SK-N-SH (cell line): Measurements from ENCODE around the gene PSAP. TPM values are rescaled to one million over a fixed set of nuclear protein-coding genes. Genes with fewer than 3 reads are reported as not detected.

Source experiments
- CTCF ChIA-PET: fragments of 300-600, 350-600 bp; formaldehyde crosslinking; extraction: SDS; loops from one replicate; lab custom pipeline; 2021; lab: Yijun Ruan, JAX
- POLR2A ChIA-PET: fragments of 350-600 bp; sonication (Branson Sonifier 250); formaldehyde crosslinking; extraction: SDS; loops from one replicate; lab custom pipeline; 2020; ENCODE audit warnings: antibody characterized with exemption, inconsistent platforms; lab: Yijun Ruan, JAX
- DNase-seq: peaks from one replicate; pipeline ENCODE4 v3.0.0; 2012
- H2AFZ ChIP-seq: fragments of 200-600 bp; sonication (generic); 2 replicates; pipeline ENCODE4 v1.8.1; 2016; ENCODE audit warnings: antibody characterized with exemption, mild to moderate bottlenecking, low read depth
- H3F3A ChIP-seq: fragments of 200-600 bp; sonication (generic); replicated peaks from 2 replicates; pipeline ENCODE3; 2016; ENCODE audit warnings: antibody characterized with exemption, mild to moderate bottlenecking; ENCODE audit not compliant: insufficient read depth
- H3K27ac ChIP-seq, 2 experiments: fragments of 200-500 bp in 1 of 2; fragments of 200-600 bp in 1 of 2; sonication (Bioruptor generic) in 1 of 2; sonication (generic), shearing (Covaris generic) in 1 of 2; 2 replicates each; pipeline versions ENCODE4 v1.5.1 to v1.6.1; 2014 to 2016; ENCODE audit warnings: low read depth in 2 of 2, inconsistent platforms in 1 of 2, low read length in 1 of 2, mild to moderate bottlenecking in 1 of 2, mixed read lengths in 1 of 2
- H3K27me3 ChIP-seq: fragments of 200-600 bp; sonication (generic), shearing (Covaris generic); 2 replicates; pipeline ENCODE4 v1.6.1; 2016; ENCODE audit warnings: mixed run types; ENCODE audit not compliant: insufficient read depth
- H3K36me3 ChIP-seq, 2 experiments: fragments of 200-500 bp in 1 of 2; fragments of 200-600 bp in 1 of 2; sonication (Bioruptor generic) in 1 of 2; sonication (generic) in 1 of 2; replicated peaks in 1 of 2; 2 replicates each; pipeline versions ENCODE3 to v1.5.1; 2014 to 2016; ENCODE audit warnings: low read length in 1 of 2, mild to moderate bottlenecking in 1 of 2; ENCODE audit not compliant: insufficient read depth in 2 of 2, control insufficient read depth in 1 of 2
- H3K4me1 ChIP-seq, 2 experiments: fragments of 200-500 bp in 1 of 2; fragments of 200-600 bp in 1 of 2; sonication (Bioruptor generic) in 1 of 2; sonication (generic), shearing (Covaris generic) in 1 of 2; 2 replicates each; pipeline versions ENCODE4 v1.5.1 to v1.6.1; 2014 to 2016; ENCODE audit warnings: low read depth in 1 of 2, low read length in 1 of 2, mixed run types in 1 of 2; ENCODE audit not compliant: insufficient read depth in 2 of 2, control insufficient read depth in 1 of 2
- H3K4me2 ChIP-seq: fragments of 200-600 bp; sonication (generic), shearing (Covaris generic); 2 replicates; pipeline ENCODE4 v1.6.1; 2017; ENCODE audit warnings: mixed run types
- H3K4me3 ChIP-seq, 2 experiments: fragments of 200-500 bp in 1 of 2; fragments of 200-600 bp in 1 of 2; sonication (Bioruptor generic) in 1 of 2; sonication (generic), shearing (Covaris generic) in 1 of 2; 2 replicates each; pipeline versions ENCODE4 v1.5.1 to v1.8.1; 2014 to 2016; ENCODE audit warnings: low read depth in 2 of 2, inconsistent platforms in 1 of 2, low read length in 1 of 2, mild to moderate bottlenecking in 1 of 2, mixed read lengths in 1 of 2, moderate library complexity in 1 of 2
- H3K79me2 ChIP-seq: fragments of 200-600 bp; sonication (generic); 2 replicates; pipeline ENCODE4 v1.8.1; 2017; ENCODE audit warnings: mild to moderate bottlenecking; ENCODE audit not compliant: insufficient read depth
- H3K9ac ChIP-seq: fragments of 200-600 bp; sonication (generic); 2 replicates; pipeline ENCODE4 v1.6.1; 2017; ENCODE audit warnings: mixed run types
- H3K9me2 ChIP-seq: fragments of 200-600 bp; sonication (generic); 2 replicates; pipeline ENCODE4 v1.6.1; 2017; ENCODE audit warnings: mixed run types
- H3K9me3 ChIP-seq: fragments of 200-600 bp; sonication (generic); 2 replicates; pipeline ENCODE4 v1.6.1; 2017; ENCODE audit warnings: mixed run types, mild to moderate bottlenecking, moderate library complexity
- H4K20me1 ChIP-seq: fragments of 200-600 bp; sonication (generic); 2 replicates; pipeline ENCODE4 v1.6.1; 2017; ENCODE audit warnings: mild to moderate bottlenecking, mixed run types; ENCODE audit not compliant: insufficient read depth
- CHD2 ChIP-seq: fragments of 150-350 bp; IDR thresholded peaks from 2 replicates; pipeline ENCODE4 v1.6.1; 2018; ENCODE audit warnings: low read length; ENCODE audit not compliant: partially characterized antibody
- ELF1 ChIP-seq: IDR thresholded peaks from 2 replicates; pipeline ENCODE4 v1.4.0; 2012
- EP300 ChIP-seq, 2 experiments: IDR thresholded peaks; 2 replicates each; pipeline versions ENCODE4 v1.4.0 to v1.6.1; 2012; ENCODE audit warnings: borderline replicate concordance in 1 of 2, low read depth in 1 of 2, low read length in 1 of 2
- EZH2phosphoT487 ChIP-seq: fragments of 200-600 bp; sonication (generic); IDR thresholded peaks from 2 replicates; pipeline ENCODE4 v1.6.1; 2017; ENCODE audit warnings: low read depth, mixed run types, mild to moderate bottlenecking, antibody characterized with exemption, moderate library complexity, borderline replicate concordance
- FOXJ3 ChIP-seq: sonication (generic); formaldehyde crosslinking; IDR thresholded peaks from 2 replicates; pipeline ENCODE4 v1.5.1; 2020; ENCODE audit warnings: mild to moderate bottlenecking, missing genetic modification reagents
- GATA2 ChIP-seq: sonication (generic); formaldehyde crosslinking; IDR thresholded peaks from 2 replicates; pipeline ENCODE4 v1.5.0; 2020; ENCODE audit warnings: mild to moderate bottlenecking, missing genetic modification reagents
- IRF3 ChIP-seq: fragments of 150-350 bp; IDR thresholded peaks from 2 replicates; pipeline ENCODE4 v1.6.1; 2016; ENCODE audit warnings: mild to moderate bottlenecking, low read depth, low read length
- JUND ChIP-seq: IDR thresholded peaks from 2 replicates; pipeline ENCODE4 v1.4.0; 2012
- MAX ChIP-seq: IDR thresholded peaks from 2 replicates; pipeline ENCODE4 v1.4.0; 2012; ENCODE audit warnings: low read depth
- MEF2A ChIP-seq: IDR thresholded peaks from 2 replicates; pipeline ENCODE4 v1.4.0; 2012; ENCODE audit warnings: low read depth, borderline replicate concordance
- NRF1 ChIP-seq: IDR thresholded peaks from 2 replicates; pipeline ENCODE4 v1.6.1; 2012; ENCODE audit warnings: low read depth, mild to moderate bottlenecking, low read length
- PBX3 ChIP-seq: IDR thresholded peaks from 2 replicates; pipeline ENCODE4; 2012
- POLR2AphosphoS5 ChIP-seq: IDR thresholded peaks from 2 replicates; pipeline ENCODE4 v1.6.1; 2012; ENCODE audit warnings: low read depth, low read length
- RAD21 ChIP-seq: IDR thresholded peaks from 2 replicates; pipeline ENCODE4 v1.6.1; 2012; ENCODE audit warnings: mild to moderate bottlenecking, low read length
- RCOR1 ChIP-seq: fragments of 150-350 bp; IDR thresholded peaks from 2 replicates; pipeline ENCODE4 v1.6.1; 2017; ENCODE audit warnings: antibody characterized with exemption, low read length
- SIN3A ChIP-seq: IDR thresholded peaks from 2 replicates; pipeline ENCODE4 v1.6.1; 2012; ENCODE audit warnings: low read depth, mild to moderate bottlenecking, low read length, moderate library complexity, borderline replicate concordance
- TAF1 ChIP-seq: IDR thresholded peaks from 2 replicates; pipeline ENCODE4 v1.6.1; 2012; ENCODE audit warnings: low read depth, mild to moderate bottlenecking, low read length, moderate library complexity, borderline replicate concordance
- TCF12 ChIP-seq: IDR thresholded peaks from 2 replicates; pipeline ENCODE4 v1.4.0; 2012
- TEAD4 ChIP-seq: IDR thresholded peaks from 2 replicates; pipeline ENCODE4 v1.4.0; 2012; ENCODE audit warnings: mild to moderate bottlenecking, borderline replicate concordance; ENCODE audit not compliant: insufficient read depth
- YY1 ChIP-seq: IDR thresholded peaks from 2 replicates; pipeline ENCODE4 v1.4.0; 2012; ENCODE audit warnings: low read depth, mild to moderate bottlenecking
- ZBTB33 ChIP-seq: IDR thresholded peaks from 2 replicates; pipeline ENCODE4 v1.4.0; 2012; ENCODE audit warnings: low read depth, borderline replicate concordance
- WGBS: methylation state at CpG from one replicate; pipeline ENCODE4 v1.1.6; 2017; ENCODE audit warnings: low lambda C conversion rate; 5-methylcytosine and 5-hydroxymethylcytosine counted together
- polyA plus RNA-seq, 3 experiments: library from polyadenylated mRNA; depleted of rRNA; stranded (reverse); fragments of >200 nt; gene quantifications; 2 replicates each; pipeline ENCODE4 v1.2.3, GENCODE V29; 2012
- TF ChIP-seq, protein P1 (sequence below): IDR thresholded peaks from 2 replicates; pipeline ENCODE4 v1.4.0; 2012; ENCODE audit warnings: low read depth, borderline replicate concordance
- TF ChIP-seq, protein P2 (sequence below): fragments of 200-600 bp; sonication (generic); IDR thresholded peaks from 2 replicates; pipeline ENCODE4 v1.6.1; 2017; ENCODE audit warnings: antibody characterized with exemption, mild to moderate bottlenecking, moderate library complexity

The PSAP gene
- polyA plus RNA-seq, 1 of the 3 experiments (the other 2 are of a cell fraction), result 1,647 TPM

DNA sequence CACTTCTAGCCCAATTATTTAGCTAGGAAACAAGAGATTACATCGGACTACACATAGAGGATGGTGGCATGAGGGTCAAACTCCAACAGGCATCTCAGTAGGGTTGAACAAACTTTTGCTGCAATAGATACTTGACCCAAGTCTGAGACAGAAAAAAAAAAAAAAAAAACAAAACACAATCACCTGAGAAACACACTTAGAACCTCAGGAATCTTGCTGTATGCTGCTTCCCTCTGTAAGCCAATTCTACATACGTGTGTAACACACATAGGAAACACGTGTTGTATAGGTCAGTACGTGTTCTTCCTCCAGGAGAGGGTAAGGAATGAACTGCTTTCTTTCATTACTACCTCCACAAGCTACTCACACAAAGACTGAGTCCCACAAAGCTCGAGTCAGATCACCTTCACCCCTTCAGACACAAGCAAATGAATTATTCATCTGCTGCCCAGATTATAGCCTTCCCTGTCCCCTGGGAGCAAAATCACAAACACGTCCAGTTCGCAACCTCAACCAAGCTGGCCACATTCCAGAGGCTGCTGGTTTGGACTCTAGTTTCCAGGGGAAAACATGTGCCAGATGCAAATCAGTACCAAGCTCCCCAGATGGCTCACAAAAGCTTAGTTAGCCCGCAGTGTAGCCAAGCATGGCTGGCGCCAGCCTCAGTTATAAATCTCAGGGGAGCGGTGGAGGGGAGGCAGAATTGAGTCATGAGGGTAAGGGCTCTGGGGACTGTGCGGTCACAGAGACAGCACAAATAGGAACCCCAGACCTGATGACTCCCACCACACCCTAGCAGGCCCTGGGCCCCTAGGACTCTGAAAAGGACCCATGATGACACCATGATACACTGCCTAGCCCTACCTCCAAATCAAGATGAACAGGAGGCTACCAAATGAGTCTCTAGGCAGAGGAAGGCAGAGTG is 15.1 kb downstream of the PSAP start:
- Histone ChIP-seq H3K9me3 (no peaks in the 10 kb centered on the region), H4K20me1 (peaks cover 95% of the 10 kb centered on the region), H3K9me2 (no peaks in the 10 kb centered on the region), H3K4me2 (peak overlapping the region; percentile 57), H3F3A (peaks cover 18% of the 10 kb centered on the region), H3K27ac (peak overlapping the region; percentile 69 to 94), H3K9ac (no peak overlapping the region), H2AFZ (no peak overlapping the region), H3K4me3 (no peak overlapping the region), H3K79me2 (peaks cover 96% of the 10 kb centered on the region), H3K4me1 (peaks cover 48 to 49% of the 10 kb centered on the region in 2 experiments), H3K27me3 (no peaks in the 10 kb centered on the region), H3K36me3 (peaks cover 16 to 23% of the 10 kb centered on the region in 2 experiments)
- 42% methylated on average over 11 of the region's 11 CpGs for WGBS
- ChIA-PET POLR2A (interaction anchor here (0.6 to 1.3 kb wide), 5 partner anchors 15 to 506 kb away, joined by 3 to 9 read pairs (median 4); partner anchors contain the start of gene PSAP), CTCF (interaction anchor here (0.8 to 6.4 kb wide), 7 partner anchors 11 to 583 kb away, joined by 3 to 65 read pairs (median 3); no protein-coding TSS in a partner anchor)
- DNase-seq, result peak; percentile 85
- TF ChIP-seq ZBTB33, result no peak
- TF ChIP-seq TEAD4, result no peak
- peak; percentile 89 for TF ChIP-seq GATA2 (CRISPR knock-in tag)
- no peak for TF ChIP-seq SIN3A
- TF ChIP-seq ELF1, result no peak
- TF ChIP-seq, protein P1, sequence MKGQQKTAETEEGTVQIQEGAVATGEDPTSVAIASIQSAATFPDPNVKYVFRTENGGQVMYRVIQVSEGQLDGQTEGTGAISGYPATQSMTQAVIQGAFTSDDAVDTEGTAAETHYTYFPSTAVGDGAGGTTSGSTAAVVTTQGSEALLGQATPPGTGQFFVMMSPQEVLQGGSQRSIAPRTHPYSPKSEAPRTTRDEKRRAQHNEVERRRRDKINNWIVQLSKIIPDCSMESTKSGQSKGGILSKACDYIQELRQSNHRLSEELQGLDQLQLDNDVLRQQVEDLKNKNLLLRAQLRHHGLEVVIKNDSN, result no peak
- TF ChIP-seq EZH2phosphoT487, result no peak
- TF ChIP-seq RAD21, result peak; percentile 26; the same call in 1 of the 2 replicates
- TF ChIP-seq CHD2, result peak; percentile 90
- TF ChIP-seq JUND, result peak; percentile 24; the same call in 1 of the 2 replicates
- no peak for TF ChIP-seq IRF3
- peak; percentile 86 for TF ChIP-seq TCF12
- no peak for TF ChIP-seq NRF1
- TF ChIP-seq TAF1, result no peak
- TF ChIP-seq FOXJ3 (CRISPR knock-in tag), result 0 out of 2 replicates have a peak, but pooled peaks have one; percentile 18
- TF ChIP-seq YY1, result no peak
- TF ChIP-seq MAX, result peak; percentile 38; the same call in 1 of the 2 replicates
- TF ChIP-seq, protein P2, sequence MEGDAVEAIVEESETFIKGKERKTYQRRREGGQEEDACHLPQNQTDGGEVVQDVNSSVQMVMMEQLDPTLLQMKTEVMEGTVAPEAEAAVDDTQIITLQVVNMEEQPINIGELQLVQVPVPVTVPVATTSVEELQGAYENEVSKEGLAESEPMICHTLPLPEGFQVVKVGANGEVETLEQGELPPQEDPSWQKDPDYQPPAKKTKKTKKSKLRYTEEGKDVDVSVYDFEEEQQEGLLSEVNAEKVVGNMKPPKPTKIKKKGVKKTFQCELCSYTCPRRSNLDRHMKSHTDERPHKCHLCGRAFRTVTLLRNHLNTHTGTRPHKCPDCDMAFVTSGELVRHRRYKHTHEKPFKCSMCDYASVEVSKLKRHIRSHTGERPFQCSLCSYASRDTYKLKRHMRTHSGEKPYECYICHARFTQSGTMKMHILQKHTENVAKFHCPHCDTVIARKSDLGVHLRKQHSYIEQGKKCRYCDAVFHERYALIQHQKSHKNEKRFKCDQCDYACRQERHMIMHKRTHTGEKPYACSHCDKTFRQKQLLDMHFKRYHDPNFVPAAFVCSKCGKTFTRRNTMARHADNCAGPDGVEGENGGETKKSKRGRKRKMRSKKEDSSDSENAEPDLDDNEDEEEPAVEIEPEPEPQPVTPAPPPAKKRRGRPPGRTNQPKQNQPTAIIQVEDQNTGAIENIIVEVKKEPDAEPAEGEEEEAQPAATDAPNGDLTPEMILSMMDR, result no peak
- TF ChIP-seq PBX3, result peak; percentile 65
- TF ChIP-seq EP300 (IDR thresholded peaks at IDR 0.05; ENCODE audit: borderline replicate concordance in 1 of 2, low read depth in 1 of 2, low read length in 1 of 2), result peak; percentile 32 to 77; a peak in 2 of 4 replicates
- peak; percentile 58; the same call in 1 of the 2 replicates for TF ChIP-seq POLR2AphosphoS5
- peak; percentile 83 for TF ChIP-seq RCOR1
- TF ChIP-seq MEF2A, result no peak
